Upper lobe of left lung (tissue), 4 donors: ENCODE results near the gene PTPRK.

Experiments
- CTCF ChIP-seq, 6 experiments: fragments of 450-650 bp in 4 of 6; fragments of 200-600 bp in 2 of 6; sonication (generic) in 2 of 6; IDR thresholded peaks; one replicate each; pipeline ENCODE4 v1.5.1; 2016 to 2019; ENCODE audit warnings: antibody characterized with exemption in 6 of 6
- EP300 ChIP-seq, 4 donors: sonication (generic); formaldehyde crosslinking; IDR thresholded peaks; one replicate each; pipeline ENCODE4 v1.5.1; 2017; ENCODE audit warnings: antibody characterized with exemption in 4 of 4, control low read depth in 2 of 4
- POLR2A ChIP-seq, 4 donors: fragments of 450-650 bp; IDR thresholded peaks; one replicate each; pipeline ENCODE4 v1.5.1; 2016 to 2017; ENCODE audit warnings: antibody characterized with exemption in 4 of 4, mild to moderate bottlenecking in 2 of 4
- POLR2AphosphoS5 ChIP-seq, 2 donors: sonication (generic); formaldehyde crosslinking; IDR thresholded peaks; one replicate each; pipeline ENCODE4 v1.5.1; 2017; ENCODE audit warnings: antibody characterized with exemption in 2 of 2

GRCh38 chr6:127921982-127922381, 598.4 kb downstream of the PTPRK start:
- TF ChIP-seq POLR2A (IDR thresholded peaks at IDR 0.05) (no peak), EP300 (IDR thresholded peaks at IDR 0.05) (no peak), CTCF (IDR thresholded peaks at IDR 0.05) (no peak), POLR2AphosphoS5 (IDR thresholded peaks at IDR 0.05) (no peak)
